Measurements from ENCODE around the gene STX19. TPM values are rescaled to one million over a fixed set of nuclear protein-coding genes. Genes with fewer than 3 reads are reported as not detected.

Gene STX19
- total and polyA plus RNA-seq, 2 of the 13 experiments (the other 11 are each of a cell fraction or from before 2014, with no cell fraction given), result not detected

DNA sequence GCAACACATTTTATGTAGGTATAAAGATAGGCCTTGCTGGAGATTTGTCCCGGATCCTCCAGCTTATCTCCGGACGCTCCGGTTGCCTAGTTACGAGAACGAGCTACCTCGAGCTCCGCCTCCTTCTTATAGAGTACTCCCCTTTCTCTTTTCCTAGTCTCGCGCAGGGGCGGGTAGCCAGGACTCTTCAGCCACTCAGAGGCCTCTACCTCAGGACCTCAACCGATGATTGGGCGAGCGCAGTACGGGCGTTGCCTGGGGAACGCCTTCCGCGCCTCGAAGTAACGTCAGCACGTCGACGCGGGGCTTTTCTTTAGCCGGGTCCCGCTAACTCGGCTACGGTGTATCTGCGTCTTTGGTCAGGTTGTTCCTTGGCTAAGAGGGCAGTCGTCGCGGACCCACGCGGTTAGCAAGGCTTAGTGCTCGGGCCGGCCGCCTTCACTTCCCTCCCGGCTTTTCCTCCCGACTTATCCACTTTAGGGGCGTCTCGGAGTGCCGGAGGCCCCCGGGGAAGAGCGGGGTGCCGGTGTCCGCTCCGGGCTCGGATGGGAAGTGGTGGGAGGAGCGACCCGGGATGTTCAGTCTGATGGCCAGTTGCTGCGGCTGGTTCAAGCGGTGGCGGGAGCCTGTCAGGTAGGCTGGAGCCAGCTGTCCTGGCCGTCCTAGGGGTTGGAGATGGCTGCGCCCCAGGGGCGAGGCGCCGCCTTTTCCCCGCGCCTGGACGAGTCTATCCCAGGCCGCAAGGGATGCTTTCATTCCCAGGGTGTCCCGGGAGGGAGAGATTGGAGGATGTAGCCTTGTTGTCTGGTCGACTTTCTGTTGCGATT lies 48.3 kb downstream of the STX19 start, which contains the start of gene ARL13B (continued):
- TF ChIP-seq, protein P1, sequence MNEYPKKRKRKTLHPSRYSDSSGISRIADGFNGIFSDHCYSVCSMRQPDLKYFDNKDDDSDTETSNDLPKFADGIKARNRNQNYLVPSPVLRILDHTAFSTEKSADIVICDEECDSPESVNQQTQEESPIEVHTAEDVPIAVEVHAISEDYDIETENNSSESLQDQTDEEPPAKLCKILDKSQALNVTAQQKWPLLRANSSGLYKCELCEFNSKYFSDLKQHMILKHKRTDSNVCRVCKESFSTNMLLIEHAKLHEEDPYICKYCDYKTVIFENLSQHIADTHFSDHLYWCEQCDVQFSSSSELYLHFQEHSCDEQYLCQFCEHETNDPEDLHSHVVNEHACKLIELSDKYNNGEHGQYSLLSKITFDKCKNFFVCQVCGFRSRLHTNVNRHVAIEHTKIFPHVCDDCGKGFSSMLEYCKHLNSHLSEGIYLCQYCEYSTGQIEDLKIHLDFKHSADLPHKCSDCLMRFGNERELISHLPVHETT (CRISPR knock-in tag; conservative IDR thresholded peaks at IDR 0.05), result peak; percentile 57; the same call in 1 of the 2 replicates
- TF ChIP-seq ZBTB42 (CRISPR knock-in tag; IDR thresholded peaks at IDR 0.05), result no peak
- no peak for TF ChIP-seq SCMH1 (CRISPR knock-in tag; IDR thresholded peaks at IDR 0.05; ENCODE audit: borderline replicate concordance)
- TF ChIP-seq HHEX (CRISPR knock-in tag; IDR thresholded peaks at IDR 0.05), result no peak
- TF ChIP-seq SAFB2 (CRISPR knock-in tag; IDR thresholded peaks at IDR 0.05; ENCODE audit: borderline replicate concordance, low read depth), result peak; percentile 63; the same call in 1 of the 2 replicates
- TF ChIP-seq SP4 (CRISPR knock-in tag; IDR thresholded peaks at IDR 0.05), result peak; percentile 71
- no peak for TF ChIP-seq BCL3 (CRISPR knock-in tag; IDR thresholded peaks at IDR 0.05)
- TF ChIP-seq, protein P2, sequence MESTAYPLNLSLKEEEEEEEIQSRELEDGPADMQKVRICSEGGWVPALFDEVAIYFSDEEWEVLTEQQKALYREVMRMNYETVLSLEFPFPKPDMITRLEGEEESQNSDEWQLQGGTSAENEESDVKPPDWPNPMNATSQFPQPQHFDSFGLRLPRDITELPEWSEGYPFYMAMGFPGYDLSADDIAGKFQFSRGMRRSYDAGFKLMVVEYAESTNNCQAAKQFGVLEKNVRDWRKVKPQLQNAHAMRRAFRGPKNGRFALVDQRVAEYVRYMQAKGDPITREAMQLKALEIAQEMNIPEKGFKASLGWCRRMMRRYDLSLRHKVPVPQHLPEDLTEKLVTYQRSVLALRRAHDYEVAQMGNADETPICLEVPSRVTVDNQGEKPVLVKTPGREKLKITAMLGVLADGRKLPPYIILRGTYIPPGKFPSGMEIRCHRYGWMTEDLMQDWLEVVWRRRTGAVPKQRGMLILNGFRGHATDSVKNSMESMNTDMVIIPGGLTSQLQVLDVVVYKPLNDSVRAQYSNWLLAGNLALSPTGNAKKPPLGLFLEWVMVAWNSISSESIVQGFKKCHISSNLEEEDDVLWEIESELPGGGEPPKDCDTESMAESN (CRISPR knock-in tag; conservative IDR thresholded peaks at IDR 0.05), result peak; percentile 59; the same call in 1 of the 2 replicates
- peak; percentile 87 for TF ChIP-seq ZNF687 (CRISPR knock-in tag; IDR thresholded peaks at IDR 0.05)
- peak; percentile 80; the same call in 1 of the 2 replicates for TF ChIP-seq KDM5B (CRISPR knock-in tag; IDR thresholded peaks at IDR 0.05; ENCODE audit: borderline replicate concordance)
- no peak for TF ChIP-seq ZNF160 (CRISPR knock-in tag; IDR thresholded peaks at IDR 0.05)
- TF ChIP-seq ZNF460 (CRISPR knock-in tag; IDR thresholded peaks at IDR 0.05; ENCODE audit: borderline replicate concordance), result no peak
- TF ChIP-seq, protein P3, sequence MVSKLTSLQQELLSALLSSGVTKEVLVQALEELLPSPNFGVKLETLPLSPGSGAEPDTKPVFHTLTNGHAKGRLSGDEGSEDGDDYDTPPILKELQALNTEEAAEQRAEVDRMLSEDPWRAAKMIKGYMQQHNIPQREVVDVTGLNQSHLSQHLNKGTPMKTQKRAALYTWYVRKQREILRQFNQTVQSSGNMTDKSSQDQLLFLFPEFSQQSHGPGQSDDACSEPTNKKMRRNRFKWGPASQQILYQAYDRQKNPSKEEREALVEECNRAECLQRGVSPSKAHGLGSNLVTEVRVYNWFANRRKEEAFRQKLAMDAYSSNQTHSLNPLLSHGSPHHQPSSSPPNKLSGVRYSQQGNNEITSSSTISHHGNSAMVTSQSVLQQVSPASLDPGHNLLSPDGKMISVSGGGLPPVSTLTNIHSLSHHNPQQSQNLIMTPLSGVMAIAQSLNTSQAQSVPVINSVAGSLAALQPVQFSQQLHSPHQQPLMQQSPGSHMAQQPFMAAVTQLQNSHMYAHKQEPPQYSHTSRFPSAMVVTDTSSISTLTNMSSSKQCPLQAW (CRISPR knock-in tag; IDR thresholded peaks at IDR 0.05), result peak; percentile 23; the same call in 1 of the 2 replicates
- TF ChIP-seq ZNF274 (CRISPR knock-in tag; IDR thresholded peaks at IDR 0.05), result peak; percentile 58; the same call in 1 of the 2 replicates
- TF ChIP-seq ZNF225 (CRISPR knock-in tag; IDR thresholded peaks at IDR 0.05), result peak; percentile 16; the same call in 1 of the 2 replicates
- TF ChIP-seq PHF8 (CRISPR knock-in tag; IDR thresholded peaks at IDR 0.05), result peak; percentile 88
